SKM-1 (cell line): Measurements from ENCODE around the gene ZNF565.
"Not testable (repeated sequence)": the region's sequence is repeated elsewhere in the genome, so short reads cannot be mapped to it uniquely, and the experiment has no call there.

Experiments
- DNase-seq: peaks from one replicate; lab custom pipeline; 2025; ENCODE audit not compliant: unreplicated experiment; lab: John Stamatoyannopoulos, UW

ZNF565 gene

DNA sequence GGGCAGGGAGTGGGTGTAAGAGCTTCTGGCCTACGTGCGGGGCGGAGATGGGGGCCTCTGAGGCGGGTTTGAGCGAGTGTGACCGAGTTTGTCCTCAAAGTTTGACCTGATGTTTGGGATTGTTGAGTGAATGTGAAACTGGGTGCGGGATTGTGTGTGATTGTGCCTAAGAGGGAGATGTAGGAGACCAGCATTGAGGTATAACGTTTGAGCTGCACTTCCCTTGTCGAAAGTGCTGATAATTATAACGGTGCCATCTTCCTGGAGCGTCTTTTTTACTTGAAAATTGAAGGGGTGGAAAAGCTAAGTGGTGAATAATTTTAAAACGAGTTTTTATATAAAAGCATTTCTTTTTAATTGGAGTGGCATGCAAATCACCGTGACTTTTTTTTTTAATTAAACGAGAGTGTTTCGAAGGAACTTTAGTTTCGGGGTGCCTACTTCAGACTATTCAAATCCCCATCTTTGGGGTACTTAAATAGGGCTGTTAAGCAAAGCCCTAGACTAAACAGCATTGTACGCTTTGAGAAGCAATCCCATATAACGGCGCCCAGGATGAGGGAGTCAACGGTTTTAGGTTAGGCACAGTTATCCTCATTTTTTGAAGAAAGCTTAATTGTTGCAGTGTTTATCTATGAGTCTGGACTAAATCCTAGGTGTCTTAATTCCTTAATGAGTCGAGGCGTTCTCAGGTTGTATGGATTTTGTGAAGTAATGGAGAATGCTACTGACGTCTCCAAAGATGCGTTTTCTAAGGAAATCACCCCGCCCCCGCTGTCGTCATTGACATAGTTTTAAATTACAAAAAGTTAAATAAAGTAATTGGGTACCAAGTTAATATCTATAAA, 1.0 kb upstream of the ZNF565 start:
- peak; percentile 14 for DNase-seq

DNA sequence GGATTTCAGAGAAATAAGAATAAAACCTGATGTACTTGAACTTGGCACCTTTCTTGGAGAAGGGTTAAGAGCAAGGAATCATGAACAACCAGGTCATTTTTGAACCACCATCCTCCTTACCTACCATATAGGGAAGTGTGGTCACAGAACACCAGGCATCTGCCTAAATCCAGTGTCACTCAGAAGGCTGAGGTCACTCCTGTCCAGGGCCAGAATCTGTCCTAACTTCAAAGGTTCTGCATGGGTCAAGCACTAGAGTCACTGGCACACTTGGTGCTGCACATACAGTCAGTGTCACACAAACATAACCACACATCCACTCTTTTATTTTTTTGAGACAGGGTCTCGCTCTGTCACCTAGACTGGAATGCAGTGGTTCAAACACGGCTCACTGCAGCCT, 1.6 kb downstream of the ZNF565 start:
- no peak for DNase-seq

DNA sequence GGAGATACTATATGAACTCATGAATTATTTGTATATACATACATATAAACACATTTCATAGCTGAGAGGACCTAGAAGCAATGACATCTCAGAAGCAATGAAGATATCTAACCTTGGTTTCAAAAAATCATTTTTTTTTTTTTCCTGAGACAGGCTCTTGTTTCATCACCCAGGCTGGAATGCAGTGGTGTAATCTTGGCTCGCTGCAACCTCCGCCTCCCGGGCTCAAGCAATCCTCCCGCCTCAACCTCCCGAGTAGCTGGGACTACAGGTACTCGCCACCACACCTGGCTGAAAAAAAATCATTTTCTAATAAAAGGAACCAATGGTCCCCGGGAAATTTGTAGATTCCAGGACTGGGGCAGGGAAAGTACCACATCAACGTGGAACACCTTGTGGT, 4.0 kb downstream of the ZNF565 start:
- DNase-seq, result no peak

DNA sequence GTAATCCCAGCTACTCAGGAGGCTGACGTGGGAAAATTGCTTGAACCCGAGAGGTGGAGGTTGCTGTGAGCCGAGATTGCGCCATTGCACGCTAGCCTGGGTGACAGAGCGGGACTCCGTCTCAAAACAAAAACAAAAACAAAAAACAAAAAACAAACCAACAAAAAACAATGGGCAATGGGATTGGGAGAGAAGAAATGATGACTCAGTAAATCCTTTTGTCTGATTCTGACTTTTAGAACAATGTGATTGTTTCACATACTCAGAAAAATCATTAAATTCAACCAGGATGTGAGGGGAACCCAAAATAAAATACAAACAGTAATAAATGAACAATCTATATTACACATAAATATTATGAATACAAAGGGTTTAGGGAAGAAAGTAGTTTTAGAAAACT, 5.1 kb downstream of the ZNF565 start:
- no peak for DNase-seq

DNA sequence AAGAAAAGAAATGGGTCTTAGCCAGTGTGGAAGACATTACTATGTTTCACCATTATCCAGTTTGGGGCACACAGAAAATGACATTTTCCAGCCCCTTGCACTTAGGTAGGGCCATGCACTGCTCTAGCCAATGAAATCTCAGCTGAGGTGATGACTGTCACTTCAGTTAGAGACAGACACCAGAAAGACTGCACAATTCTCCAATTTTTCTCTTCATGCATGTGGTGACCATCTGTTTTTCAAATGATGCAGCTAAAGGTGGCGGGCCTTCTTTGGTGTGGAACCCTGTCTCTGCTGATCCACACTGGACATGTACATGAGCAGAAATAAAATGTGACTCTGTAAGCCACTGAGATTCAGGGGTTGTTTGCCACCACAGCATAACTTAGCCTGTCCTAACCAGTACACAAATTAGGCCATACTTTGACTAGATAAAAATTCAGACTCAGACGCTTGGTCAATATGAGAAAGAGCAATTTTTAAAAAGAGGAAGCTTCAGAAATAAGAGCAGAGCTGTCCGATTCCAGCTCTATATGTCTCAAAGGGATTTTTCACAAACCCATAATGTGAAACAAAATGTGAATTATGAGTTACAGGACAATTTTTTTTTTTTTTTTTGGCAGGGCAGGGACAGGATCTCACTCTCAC, 6.7 kb downstream of the ZNF565 start:
- no peak for DNase-seq

DNA sequence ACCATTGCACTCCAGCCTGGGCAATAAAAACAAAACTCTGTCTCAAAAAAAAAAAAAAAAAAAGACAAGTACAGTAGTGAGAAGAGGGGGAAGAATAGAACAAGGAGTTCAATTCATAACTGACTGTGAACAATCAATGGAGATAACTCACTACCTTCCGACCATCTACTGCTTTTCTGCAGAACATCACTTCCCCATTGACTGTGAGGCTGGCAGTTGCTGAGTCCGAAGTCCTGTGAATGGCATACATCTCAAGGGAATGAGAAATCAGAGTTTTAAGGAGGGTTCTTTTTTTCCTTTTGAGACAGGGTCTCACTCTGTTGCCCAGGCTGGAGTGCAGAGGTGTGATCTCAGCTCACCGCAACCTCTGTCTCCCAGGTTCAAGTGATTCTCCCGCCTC, 11.2 kb downstream of the ZNF565 start:
- DNase-seq, result no peak

DNA sequence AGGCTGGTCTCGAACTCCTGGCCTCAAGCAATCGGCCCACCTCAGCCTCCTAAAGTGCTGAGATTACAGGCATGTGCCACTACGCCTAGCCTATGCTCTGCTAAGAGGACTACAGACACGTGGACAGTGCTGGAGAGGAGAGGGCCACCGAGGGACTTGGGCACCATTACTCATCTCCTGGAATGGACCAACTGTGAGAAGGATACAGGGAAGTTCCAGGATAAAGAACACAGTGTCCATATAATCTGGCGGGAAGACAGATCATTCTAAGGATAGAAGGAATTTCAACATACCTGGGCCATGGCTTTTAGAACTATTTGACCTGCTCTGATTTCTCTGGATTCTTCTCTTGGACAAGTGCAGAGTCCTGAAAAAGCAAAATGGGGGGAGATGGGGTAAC, 12.8 kb downstream of the ZNF565 start:
- no peak for DNase-seq

DNA sequence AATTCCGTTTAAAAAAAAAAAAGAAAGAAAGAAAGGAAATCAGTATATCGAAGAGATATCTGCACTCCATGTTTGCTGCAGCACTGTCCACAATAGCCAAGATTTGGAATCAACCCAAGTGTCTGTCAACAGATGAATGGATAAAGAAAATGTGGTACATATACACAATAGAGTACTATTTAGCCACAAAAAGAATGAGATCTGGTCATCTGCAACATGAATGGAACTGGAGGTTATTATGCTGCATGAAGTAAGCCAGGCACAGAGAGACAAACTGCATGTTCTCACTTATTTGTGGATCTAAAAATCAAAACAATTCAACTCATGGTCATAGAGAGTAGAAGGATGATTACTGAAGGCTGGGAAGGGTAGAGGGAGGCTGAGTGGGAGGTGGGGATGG, 16.3 kb downstream of the ZNF565 start:
- no peak for DNase-seq

DNA sequence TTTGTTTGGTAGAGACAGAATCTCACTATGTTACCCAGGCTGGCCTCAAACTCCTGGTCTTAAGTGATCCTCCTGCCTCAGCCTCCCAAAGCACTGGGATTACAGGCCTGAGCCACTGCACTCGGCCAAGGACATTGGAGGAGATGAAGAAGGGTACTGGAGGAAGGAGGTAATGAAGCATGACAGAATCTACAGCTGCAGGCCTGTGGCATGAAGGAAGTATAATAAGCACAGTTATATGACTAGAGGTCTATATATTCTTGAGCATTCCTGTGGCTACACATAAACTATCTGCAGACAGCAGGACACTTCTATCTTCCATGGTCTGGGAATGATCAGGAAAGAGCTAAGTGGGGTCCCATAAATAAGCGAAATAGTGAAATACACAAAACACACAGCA, 18.2 kb downstream of the ZNF565 start:
- no peak for DNase-seq

DNA sequence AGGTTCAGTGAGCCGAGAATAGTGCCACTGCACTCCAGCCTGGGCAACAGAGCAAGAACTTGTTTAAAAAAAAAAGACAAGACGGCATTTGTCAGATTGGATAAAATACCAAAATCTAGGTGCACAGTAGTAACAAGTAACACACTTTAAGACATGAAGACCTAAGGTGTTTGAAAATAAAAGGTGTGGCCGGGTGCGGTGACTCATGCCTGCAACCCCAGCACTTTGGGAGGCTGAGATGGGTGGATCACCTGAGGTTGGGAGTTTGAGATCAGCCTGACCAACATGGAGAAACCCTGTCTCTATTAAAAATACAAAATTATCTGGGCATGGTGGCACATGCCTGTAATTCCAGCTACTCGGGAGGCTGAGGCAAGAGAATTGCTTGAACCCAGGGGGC, 27.7 kb downstream of the ZNF565 start:
- DNase-seq, result not testable (repeated sequence)

DNA sequence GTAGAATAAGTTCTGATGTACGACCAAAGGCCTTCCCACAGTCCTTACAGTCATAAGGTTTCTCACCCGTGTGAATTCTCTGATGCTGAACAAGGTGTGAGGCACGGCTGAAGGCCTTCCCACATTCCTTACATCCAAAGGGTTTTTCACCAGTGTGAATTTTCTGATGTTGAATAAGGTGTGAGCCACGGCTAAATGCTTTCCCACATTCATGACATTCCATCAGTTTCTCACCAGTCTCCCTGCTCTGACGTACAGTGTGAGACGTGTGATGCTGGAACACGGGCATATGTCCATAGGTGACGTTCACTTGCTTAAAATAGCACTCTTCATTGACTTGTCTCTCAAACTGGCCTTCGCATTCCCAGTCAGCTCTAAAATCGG, 31.2 kb downstream of the ZNF565 start:
- DNase-seq, result no peak

DNA sequence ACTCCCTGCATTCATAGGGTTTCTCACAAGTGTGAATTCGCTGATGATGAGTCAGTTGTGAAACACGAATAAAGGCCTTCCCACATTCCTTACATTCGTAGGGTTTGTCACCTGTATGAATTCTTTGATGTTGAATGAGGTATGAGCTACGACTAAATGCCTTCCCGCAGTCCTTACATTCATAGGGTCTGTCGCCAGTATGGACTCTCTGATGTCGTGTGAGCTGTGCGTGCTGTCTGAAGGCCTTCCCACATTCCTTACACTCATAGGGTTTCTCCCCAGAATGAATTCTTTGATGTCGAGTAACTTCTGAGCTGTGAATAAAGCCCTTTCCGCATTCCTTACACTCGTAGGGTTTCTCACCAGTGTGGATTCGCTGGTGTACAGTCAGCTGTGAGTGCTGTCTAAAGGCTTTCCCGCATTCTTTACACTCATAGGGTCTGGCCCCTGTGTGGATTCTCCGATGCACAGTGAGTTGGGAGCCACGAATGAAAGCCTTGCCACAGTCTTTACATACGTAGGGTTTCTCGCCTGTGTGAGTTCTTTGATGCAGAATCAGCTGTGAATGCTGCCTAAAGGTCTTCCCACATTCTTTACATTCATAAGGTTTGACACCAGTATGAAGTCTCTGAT, 31.7 kb downstream of the ZNF565 start:
- no peak for DNase-seq

DNA sequence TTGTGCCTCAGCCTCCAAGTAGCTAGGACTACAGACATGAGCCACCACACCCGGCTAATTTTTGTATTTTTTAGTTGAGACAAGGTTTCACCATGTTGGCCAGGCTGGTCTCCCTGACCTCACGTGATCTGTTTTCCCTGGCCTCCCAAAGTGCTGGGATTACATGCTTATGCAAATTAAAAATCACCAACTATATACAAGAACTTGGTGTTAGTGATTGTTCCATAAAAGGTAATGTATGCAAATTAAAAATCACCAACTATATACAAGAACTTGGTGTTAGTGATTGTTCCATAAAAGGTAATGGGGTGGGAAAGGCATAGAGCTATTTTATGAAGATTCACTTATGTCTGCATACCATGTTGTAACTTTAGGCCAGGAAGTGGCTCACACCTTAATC, 35.4 kb downstream of the ZNF565 start:
- not testable (repeated sequence) for DNase-seq

DNA sequence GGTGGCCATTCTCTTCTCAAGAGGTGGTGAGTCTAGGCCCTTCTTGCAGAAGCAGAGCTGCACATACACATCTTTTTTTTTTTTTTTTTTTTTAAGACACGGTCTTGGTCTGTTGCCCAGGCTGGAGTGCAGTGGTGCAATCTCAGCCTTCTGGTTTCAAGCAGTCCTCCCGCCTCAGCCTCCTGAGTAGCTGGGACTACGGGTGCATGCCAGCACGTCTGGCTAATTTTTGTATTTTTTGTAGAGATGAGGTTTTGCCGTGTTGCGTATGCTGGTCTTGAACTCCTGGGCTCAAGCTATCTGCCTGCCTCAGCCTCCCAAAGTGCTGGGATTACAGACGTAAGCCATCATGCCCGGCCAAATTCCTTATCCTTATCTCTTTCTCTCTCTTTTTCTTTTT, 40.6 kb downstream of the ZNF565 start:
- DNase-seq, result not testable (repeated sequence)

DNA sequence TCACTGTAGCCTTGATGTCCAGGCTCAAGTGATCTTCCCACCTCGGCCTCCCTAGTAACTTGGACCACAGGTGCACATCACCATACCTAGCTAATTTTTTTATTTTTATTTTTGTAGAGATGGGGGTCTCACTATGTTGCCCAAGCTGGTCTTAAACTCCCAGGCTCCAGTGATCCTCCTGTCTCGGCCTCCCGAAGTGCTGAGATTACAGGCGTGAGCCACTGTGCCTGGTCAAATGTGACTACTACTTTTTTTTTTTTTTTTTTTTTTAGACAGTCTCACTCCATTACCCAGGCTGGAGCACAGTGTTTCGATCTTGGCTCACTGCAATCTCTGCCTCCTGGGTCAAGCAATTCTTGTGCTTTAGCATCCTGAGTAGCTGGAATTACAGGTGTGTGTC, 41.6 kb downstream of the ZNF565 start:
- DNase-seq, result no peak

DNA sequence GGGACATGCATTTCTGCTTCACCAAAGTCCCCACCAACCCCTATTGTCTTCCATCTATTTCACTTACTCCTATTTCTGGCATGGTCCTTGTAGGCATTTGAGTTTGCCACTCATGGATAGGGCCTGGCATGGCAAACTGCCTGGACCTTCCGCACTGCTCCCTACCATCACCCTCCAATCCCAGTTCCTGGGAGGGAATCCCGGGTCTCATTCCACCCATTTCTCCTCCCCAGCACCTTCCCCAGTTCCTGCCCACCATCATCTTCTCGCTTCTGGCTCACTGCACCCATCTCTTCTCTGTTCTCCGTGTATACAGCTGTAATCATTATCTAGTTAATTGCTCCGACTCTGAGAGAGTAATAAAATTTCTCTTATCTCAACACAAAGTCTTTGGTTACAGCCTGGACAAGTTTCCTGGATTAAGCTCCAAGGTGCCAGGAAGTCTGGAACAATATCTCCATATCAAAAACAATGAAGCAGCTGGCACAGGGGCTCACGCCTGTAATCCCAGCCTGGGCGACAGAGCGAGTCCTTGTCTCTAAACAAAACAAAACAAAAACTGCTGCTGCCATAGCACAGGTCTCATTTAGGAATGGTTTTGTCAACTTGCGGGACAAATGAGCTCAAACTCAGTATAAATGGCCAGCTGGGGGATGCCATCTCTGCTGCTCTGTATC, 45.2 kb downstream of the ZNF565 start:
- no peak for DNase-seq

DNA sequence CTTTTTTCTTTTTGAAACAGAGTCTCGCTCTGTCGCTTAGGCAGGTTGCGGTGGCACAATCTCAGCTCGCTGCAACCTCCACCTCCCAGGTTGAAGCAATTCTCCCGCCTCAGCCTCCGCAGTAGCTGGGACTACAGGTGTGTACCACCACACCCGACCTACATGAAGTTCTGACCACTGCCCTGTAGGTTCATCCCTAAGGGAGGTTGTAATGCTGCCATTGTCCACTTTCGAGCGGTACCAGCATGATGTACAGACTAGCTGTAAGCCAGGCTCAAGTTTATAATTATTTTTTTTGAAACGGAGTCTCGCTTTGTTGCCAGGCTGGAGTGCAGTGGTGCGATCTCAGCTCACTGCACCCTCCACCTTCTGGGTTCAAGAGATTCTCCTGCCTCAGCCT, 50.7 kb downstream of the ZNF565 start:
- DNase-seq, result no peak

DNA sequence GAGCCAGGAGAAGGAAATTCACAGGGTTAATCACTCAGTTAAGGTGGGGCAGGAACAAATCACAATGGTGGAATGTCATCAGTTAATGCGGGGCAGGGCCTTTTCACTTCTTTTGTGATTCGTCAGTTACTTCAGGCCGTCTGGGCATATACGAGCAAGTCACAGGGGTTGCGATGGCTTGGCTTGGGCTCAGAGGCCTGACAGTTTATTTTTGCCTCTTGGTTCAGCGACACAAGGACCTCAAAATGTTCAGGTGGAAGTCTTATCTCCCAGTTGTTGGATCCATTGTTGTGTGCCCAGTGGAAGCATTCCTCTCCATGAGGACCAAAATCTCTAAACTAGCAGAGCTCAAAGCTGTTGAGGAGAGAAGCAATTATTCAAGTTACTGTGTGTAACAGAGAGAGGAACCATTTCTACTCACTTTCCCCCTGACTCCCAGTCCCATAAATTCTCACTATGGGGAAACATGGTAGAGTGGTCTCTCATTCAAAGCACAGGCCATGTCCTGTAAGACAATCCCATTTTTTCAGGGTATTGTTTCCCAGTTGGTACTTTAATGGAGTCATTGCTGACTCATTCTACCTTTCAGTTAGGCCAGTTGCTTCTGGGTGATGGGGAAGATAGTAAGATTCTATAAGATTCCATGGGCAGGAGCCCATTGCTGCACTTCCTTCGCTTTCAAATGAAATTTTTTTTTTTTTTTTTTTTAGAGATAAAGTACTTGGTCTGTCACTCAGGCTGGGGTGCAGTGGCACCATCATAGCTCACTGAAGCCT, 53.5 kb downstream of the ZNF565 start:
- no peak for DNase-seq

DNA sequence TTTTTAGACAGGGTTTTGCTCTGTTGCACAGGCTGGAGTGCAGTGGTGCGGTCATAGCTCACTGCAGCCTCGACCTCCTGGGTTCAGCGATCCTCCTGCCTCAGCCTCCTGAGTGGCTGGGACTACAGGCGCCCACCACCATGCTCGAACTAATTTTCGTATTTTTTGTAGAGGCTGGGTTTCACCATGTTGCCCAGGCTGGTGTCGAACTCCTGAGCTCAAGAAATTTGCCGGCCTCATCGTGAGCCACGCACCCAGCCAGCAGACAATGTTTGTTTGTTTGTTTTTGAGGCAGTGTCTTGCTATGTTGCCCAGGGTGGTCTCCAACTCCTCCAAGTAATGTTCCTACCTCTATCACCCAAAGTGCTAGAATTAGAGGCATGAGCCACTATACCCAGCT, 61.3 kb downstream of the ZNF565 start:
- no peak for DNase-seq

DNA sequence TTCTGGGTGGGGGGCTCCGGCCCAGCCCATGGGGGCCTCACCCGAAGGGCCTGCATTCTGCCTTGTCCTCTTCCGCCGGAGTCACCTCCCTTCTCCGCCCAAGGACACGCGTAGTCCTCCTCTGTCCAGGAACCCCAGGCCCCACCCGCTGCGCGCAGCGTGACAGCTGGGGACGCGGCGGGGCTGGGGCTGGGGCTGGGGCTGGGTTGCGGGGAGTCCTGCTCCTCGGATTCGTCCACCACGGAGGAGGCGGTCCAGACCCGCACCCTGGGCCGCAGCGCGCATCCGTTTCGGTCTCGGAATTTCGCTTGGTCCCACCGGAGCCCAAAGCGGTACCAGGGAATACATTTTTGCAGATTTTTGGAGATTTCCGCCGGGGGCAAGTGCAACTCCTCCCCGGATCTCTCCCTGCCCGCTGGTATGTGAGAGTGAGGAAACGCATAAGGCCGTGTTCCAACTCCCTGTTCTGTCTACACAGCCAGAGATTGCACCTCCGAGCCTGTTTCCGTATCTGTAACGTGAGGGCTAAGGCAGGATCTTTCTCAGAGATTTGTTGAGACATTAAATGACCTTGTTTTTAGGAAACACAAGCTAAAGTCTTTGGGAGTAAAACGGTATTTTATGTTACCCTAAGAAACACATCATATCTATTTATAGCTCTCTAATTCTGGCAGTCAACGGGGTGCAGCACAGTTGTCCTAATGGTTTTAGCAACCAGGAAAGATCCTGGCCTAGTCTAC, 61.9 kb downstream of the ZNF565 start, which contains the start of gene COX7A1:
Gene COX7A1 (minus strand): TSS at position 96 of the 740 bp plus-strand sequence. CDS start 40 bp downstream, at position 56.
- no peak for DNase-seq
